Fibroblast of villous mesenchyme (primary cell): ENCODE data around the gene SUSD3. TPM values are rescaled to one million over a fixed set of nuclear protein-coding genes. Genes with fewer than 3 reads are reported as not detected.

Experiments
- DNase-seq: peaks from one replicate; pipeline ENCODE4 v3.0.0-alpha.2; 2010; ENCODE audit warnings: low read depth
- H3K4me3 ChIP-seq: 2 replicates; pipeline ENCODE4 v1.5.1; 2011; ENCODE audit warnings: low read depth, mild to moderate bottlenecking, low read length
- total RNA-seq: library from RNA; depleted of rRNA; stranded (reverse); fragments of >200 nt; gene quantifications from 2 replicates; pipeline ENCODE4 v1.2.3, GENCODE V29; 2012
- TF ChIP-seq, protein P1 (sequence below): IDR thresholded peaks from 2 replicates; pipeline ENCODE4 v1.5.1; 2012; ENCODE audit warnings: low read depth, mild to moderate bottlenecking, low read length; ENCODE audit not compliant: insufficient read depth

The SUSD3 gene
- total RNA-seq, 1 donor, result 12.1 TPM

DNA sequence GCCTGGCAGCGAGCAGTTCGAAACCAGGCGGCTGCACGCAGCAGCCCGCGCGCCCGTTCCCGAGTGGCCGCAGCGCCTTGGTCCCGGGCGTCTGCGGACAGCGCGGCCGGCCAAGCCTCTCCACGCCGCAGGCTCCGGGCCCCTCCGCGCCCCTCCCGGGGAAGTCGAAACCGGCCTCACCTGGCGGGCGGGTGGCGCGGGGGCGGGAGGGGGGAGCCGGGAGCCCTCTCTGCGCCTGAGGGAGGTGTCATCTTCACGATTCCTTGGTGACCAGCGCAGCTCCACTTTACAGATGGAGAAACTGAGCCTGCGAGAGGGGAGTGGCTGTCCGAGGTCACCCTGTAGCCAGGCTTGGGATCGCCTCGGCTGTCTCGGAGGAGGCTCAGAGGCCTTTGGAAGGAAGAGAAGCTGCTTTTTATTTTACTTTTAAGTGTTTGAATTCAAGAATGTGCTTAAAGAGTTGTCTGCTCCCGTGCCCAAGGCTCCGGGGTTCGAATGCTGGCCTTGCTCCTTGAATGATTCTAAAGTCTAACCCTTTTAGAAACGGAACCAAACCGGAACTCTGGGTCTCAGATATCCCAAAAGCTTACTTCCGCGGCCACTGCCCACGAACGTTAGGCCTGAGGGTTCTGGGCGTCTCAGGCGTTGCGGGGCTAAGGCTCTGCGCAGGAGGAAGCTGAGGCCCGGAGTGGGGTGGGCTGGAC is 662 bp downstream of the SUSD3 start:
- H3K4me3 ChIP-seq, result peak overlapping the region; percentile 49
- TF ChIP-seq, protein P1, sequence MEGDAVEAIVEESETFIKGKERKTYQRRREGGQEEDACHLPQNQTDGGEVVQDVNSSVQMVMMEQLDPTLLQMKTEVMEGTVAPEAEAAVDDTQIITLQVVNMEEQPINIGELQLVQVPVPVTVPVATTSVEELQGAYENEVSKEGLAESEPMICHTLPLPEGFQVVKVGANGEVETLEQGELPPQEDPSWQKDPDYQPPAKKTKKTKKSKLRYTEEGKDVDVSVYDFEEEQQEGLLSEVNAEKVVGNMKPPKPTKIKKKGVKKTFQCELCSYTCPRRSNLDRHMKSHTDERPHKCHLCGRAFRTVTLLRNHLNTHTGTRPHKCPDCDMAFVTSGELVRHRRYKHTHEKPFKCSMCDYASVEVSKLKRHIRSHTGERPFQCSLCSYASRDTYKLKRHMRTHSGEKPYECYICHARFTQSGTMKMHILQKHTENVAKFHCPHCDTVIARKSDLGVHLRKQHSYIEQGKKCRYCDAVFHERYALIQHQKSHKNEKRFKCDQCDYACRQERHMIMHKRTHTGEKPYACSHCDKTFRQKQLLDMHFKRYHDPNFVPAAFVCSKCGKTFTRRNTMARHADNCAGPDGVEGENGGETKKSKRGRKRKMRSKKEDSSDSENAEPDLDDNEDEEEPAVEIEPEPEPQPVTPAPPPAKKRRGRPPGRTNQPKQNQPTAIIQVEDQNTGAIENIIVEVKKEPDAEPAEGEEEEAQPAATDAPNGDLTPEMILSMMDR, result no peak
- DNase-seq, result no peak

DNA sequence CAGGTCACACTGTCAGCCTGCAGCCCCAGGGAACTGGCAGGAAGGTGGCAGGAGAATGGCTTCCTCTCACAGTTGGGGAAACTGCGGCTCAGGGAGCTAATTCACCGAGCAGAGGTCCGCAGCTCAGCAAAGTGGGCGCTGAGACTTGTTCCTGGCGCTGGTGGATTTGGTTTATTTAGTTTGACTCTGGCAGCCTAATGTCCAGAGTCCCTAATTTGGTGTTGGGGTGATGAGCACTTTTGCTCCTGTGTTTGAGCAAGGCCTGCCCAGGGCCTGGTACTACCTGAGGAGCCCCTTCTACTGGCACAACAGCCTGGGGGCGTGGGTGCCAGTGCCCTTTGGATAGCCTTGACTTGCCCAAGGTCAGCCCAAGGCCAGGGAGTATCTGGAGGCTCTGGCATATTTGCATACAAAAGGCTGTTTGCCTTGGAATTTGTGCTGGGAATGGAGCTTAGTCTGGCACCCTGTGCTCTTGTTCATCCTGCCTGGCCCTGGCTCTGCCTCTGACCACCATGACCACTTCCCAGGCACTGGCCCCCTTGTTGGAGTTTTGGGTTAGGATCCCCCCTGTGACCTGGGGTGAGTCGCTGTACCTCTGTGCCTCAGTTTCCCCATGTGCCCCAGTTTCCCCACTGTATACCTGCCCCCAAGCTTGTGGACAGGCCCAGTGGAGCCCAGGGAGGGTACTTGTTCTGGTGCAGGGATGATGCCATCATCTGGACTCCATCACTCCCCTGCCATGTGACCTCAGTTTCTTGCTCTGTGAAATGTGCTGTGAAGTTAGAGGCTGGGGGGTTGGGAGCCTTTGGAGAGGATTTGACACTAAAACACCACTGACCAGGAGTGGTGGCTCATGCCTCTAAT is 1.4 kb downstream of the SUSD3 start:
- TF ChIP-seq, protein P1, result no peak
- no peak overlapping the region for H3K4me3 ChIP-seq
- no peak for DNase-seq

DNA sequence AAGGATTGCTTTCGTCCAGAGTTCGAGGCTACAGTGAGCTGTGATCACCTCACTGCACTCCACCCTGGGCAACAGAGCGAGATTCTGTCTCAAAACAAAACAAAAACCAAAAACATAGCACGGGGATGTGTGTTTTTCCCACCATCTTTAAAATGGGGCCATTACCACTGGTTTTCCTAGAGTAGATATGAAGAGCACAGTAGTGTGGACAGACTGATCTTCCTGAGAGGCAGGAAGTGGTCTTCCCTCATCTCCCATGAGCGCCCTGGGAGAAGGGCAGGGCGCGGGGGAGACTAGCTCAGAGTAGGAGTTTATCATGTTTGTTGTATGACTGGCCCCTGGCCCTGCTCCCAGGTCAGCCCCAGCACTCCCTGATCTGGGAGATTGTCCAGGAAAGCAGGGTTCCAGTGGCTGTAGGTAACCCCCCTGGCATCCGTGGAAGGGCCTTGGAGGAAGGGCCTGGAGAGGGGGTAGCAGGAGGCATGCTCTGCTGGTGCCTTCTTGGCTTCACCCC is 2.3 kb downstream of the SUSD3 start:
- no peak overlapping the region for H3K4me3 ChIP-seq
- TF ChIP-seq, protein P1, result no peak
- DNase-seq, result peak; percentile 52

GRCh38 chr9:93061260-93061751 is 2.8 kb downstream of the SUSD3 start:
- DNase-seq, result peak; percentile 33
- TF ChIP-seq, protein P1, result no peak

DNA sequence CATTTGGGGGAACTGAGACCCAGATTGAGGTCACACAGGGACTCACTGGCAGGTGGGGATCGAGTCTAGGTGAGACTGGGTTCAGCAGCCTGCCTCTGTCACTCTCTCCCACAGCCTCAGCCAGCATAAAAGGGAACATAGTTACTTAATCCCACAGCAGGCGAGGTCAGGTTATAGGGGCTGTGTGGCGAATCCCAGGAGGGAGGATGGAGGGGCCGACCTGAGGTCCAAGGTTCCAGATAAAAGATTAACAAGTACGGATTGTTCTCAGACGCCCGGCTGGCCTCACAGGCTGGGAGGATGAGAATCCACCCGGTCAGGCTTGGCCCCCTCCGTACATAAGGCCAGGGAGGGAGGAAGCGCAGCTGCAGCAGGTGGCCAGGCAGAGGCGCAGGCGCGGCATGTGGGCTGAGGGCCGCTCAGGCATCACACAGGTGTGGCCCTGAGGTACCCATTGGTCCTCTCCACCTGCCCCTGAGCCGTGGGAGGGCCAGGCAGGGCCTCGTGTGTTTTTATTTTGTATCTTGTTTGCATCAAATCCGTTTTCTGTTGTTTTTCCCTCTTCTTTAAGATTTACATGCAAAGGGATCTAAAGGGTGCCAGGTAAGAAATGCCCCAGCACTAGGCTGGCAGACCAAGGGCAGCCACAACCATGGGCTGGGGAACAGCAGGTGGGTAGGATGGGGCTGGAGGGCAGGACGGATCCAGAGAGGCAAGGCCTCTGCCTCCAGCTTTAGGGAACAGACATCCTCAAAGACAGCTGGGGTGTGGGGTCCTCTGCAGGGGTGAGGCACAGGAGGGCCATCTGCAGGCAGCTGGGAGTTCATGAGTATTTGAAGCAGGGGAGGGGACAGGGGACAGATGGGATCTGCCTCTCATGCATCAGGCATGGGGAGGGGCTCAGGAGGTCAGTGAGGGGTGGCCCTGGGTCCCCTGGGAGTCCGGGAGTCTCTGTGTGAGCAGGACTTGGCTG is 3.6 kb downstream of the SUSD3 start:
- no peak for DNase-seq
- TF ChIP-seq, protein P1, result no peak
- no peak overlapping the region for H3K4me3 ChIP-seq

More at GRCh38 chr9:93061260-93061751, 2.8 kb downstream of the SUSD3 start:
- H3K4me3 ChIP-seq, result no peak overlapping the region
